CD4-positive, alpha-beta memory T cell (primary cell): ENCODE results near the gene ZSCAN32. TPM values are rescaled to one million over a fixed set of nuclear protein-coding genes. Genes with fewer than 3 reads are reported as not detected.

Experiments
- CTCF ChIA-PET: fragments of 350-600 bp; sonication (Branson Sonifier 250); formaldehyde crosslinking; loops from one replicate; lab custom pipeline; 2021; ENCODE audit warnings: inconsistent platforms; ENCODE audit not compliant: partially characterized antibody; lab: Charles Lee
- POLR2A ChIA-PET: fragments of 350-600 bp; sonication (Branson Sonifier 250); formaldehyde crosslinking; loops from one replicate; lab custom pipeline; 2021; ENCODE audit not compliant: partially characterized antibody; lab: Charles Lee
- DNase-seq, 5 donors: peaks; one replicate each; pipeline versions ENCODE4 v3.0.0 to v3.0.0-alpha.2; 2020 to 2022; ENCODE audit warnings: mixed read lengths in 1 of 5
- H3K27ac ChIP-seq: one replicate; pipeline ENCODE4 v1.7.0; 2013; ENCODE audit warnings: low read depth, low read length
- H3K27me3 ChIP-seq: 2 replicates; pipeline ENCODE4 v1.7.0; 2013; ENCODE audit warnings: mild to moderate bottlenecking, low read length, moderate library complexity; ENCODE audit not compliant: insufficient read depth
- H3K36me3 ChIP-seq: 2 replicates; pipeline ENCODE4 v1.7.0; 2013; ENCODE audit warnings: mild to moderate bottlenecking, low read length, moderate library complexity; ENCODE audit not compliant: insufficient read depth
- H3K4me1 ChIP-seq: 2 replicates; pipeline ENCODE4 v1.7.0; 2013; ENCODE audit warnings: mild to moderate bottlenecking, low read length, moderate library complexity; ENCODE audit not compliant: insufficient read depth
- H3K4me3 ChIP-seq, 2 donors: one replicate each; pipeline ENCODE4 v1.7.0; 2013; ENCODE audit warnings: low read length in 2 of 2, mild to moderate bottlenecking in 1 of 2
- H3K9me3 ChIP-seq, 2 donors: one replicate each; pipeline ENCODE4 v1.7.0; 2013; ENCODE audit warnings: low read length in 2 of 2, control low read depth in 1 of 2; ENCODE audit not compliant: control insufficient read depth in 1 of 2
- H3K27ac Mint-ChIP-seq, 7 donors: one replicate each; pipeline ENCODE4 v1.8.0; 2020 to 2021; ENCODE audit warnings: mixed read lengths in 7 of 7, mild to moderate bottlenecking in 6 of 7, inconsistent platforms in 3 of 7, moderate library complexity in 3 of 7
- H3K27me3 Mint-ChIP-seq, 2 donors: one replicate each; pipeline ENCODE4 v1.8.0; 2020 to 2021; ENCODE audit warnings: mixed read lengths in 2 of 2
- H3K36me3 Mint-ChIP-seq, 2 donors: one replicate each; pipeline ENCODE4 v1.8.0; 2020 to 2021; ENCODE audit warnings: mixed read lengths in 2 of 2, inconsistent platforms in 1 of 2, mild to moderate bottlenecking in 1 of 2
- H3K4me1 Mint-ChIP-seq, 4 donors: one replicate each; pipeline ENCODE4 v1.8.0; 2020 to 2021; ENCODE audit warnings: mixed read lengths in 4 of 4, mild to moderate bottlenecking in 1 of 4
- H3K4me3 Mint-ChIP-seq, 8 donors: one replicate each; pipeline ENCODE4 v1.8.0; 2020 to 2021; ENCODE audit warnings: mixed read lengths in 8 of 8, mild to moderate bottlenecking in 7 of 8, moderate library complexity in 6 of 8, inconsistent platforms in 3 of 8
- H3K9me3 Mint-ChIP-seq, 8 donors: one replicate each; pipeline ENCODE4 v1.8.0; 2020 to 2021; ENCODE audit warnings: mixed read lengths in 8 of 8, mild to moderate bottlenecking in 5 of 8, inconsistent platforms in 3 of 8, moderate library complexity in 1 of 8
- intact Hi-C: fragments of 100-400 bp; cut with micrococcal nuclease; formaldehyde crosslinking; loops from one replicate; pipeline ENCODE4 v1.15.1; 2023
- polyA plus RNA-seq, 2 donors: library from polyadenylated mRNA; unstranded; fragments of 300-500 nt; fragmentation: Illumina TruSeq; gene quantifications; one replicate each; pipeline ENCODE4 v1.2.3, GENCODE V29; 2021
- total RNA-seq, 2 experiments: library from RNA; stranded (reverse); gene quantifications; one replicate each; pipeline ENCODE4 v1.2.3, GENCODE V29; 2021

Gene ZSCAN32
- total and polyA plus RNA-seq, 4 experiments from 2014 or later: 9.8 to 28.8 (median 19.4) TPM

DNA sequence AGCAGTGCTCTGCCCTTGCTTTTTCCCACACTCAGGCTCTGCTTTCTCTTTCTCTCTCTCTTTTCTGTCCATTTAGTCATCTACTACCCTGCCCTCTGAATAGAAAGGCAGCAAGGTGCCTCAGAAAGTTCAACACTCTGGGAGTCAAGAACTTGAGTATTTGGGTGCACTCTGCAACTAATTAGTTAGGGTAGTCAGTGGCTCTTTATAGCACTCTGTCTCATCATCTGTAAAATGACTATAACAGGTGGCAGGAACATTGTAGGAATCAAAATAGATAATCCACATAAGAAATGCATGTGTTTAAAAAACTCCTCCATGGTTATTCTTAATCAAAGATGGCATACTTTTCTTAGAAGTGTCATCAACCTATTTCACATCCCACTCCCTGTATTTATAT is 37.9 kb downstream of the ZSCAN32 start:
- no peaks in the 10 kb centered on the region for H3K27me3 ChIP-seq
- POLR2A ChIA-PET: no interaction called here
- intact Hi-C loops: no loop called here
- CTCF ChIA-PET: no interaction called here
- H3K9me3 ChIP-seq: no peaks in the 10 kb centered on the region
- H3K27ac Mint-ChIP-seq: peak overlapping the region in 1 of 7 donors; percentile 1
- peaks cover 5% of the 10 kb centered on the region for H3K4me1 ChIP-seq
- peaks cover 7 to 51% (median 44%) of the 10 kb centered on the region in 8 donors for H3K9me3 Mint-ChIP-seq
- peaks cover 13 to 25% of the 10 kb centered on the region in 2 donors for H3K27me3 Mint-ChIP-seq
- peaks cover 3 to 20% (median 7%) of the 10 kb centered on the region in 4 donors for H3K4me1 Mint-ChIP-seq
- peak overlapping the region in 1 of 8 donors; percentile 49 for H3K4me3 Mint-ChIP-seq
- H3K4me3 ChIP-seq: no peak overlapping the region
- H3K36me3 Mint-ChIP-seq: peaks cover 11 to 12% of the 10 kb centered on the region in 2 donors
- DNase-seq: no peak
- no peaks in the 10 kb centered on the region for H3K36me3 ChIP-seq
- H3K27ac ChIP-seq: no peak overlapping the region

DNA sequence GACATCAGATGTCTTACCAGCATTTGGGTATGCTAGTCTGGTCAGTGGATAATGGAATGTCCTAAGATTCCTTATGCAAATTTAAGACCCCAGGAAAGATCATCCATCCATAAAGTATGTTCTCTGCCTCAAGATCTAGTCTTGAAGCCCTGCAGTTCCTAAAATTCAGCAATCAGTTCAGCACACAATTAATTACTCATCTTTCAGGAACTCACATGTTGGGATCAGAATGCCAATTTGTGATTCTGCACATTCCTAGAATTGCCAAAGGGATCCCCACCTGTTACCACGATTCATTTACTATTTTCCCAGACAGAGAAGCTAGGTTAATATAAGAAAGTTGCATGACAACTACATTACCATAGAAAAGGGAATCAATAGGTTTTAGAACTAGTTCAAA is 41.9 kb downstream of the ZSCAN32 start:
- Histone ChIP-seq H3K27ac (no peak overlapping the region), H3K27me3 (no peaks in the 10 kb centered on the region), H3K4me3 (no peak overlapping the region), H3K9me3 (no peaks in the 10 kb centered on the region), H3K4me1 (no peaks in the 10 kb centered on the region), H3K36me3 (no peaks in the 10 kb centered on the region)
- H3K36me3 Mint-ChIP-seq: peaks cover 6 to 16% of the 10 kb centered on the region in 2 donors
- peaks cover 0 to 10% (median 2%) of the 10 kb centered on the region in 4 donors for H3K4me1 Mint-ChIP-seq
- no peak for DNase-seq
- CTCF ChIA-PET: no interaction called here
- H3K9me3 Mint-ChIP-seq: peaks cover 5 to 40% (median 35%) of the 10 kb centered on the region in 8 donors
- POLR2A ChIA-PET: no interaction called here
- intact Hi-C loops: no loop called here
- peaks cover 13 to 23% of the 10 kb centered on the region in 2 donors for H3K27me3 Mint-ChIP-seq
- no peak overlapping the region for H3K4me3 Mint-ChIP-seq
- no peak overlapping the region for H3K27ac Mint-ChIP-seq

DNA sequence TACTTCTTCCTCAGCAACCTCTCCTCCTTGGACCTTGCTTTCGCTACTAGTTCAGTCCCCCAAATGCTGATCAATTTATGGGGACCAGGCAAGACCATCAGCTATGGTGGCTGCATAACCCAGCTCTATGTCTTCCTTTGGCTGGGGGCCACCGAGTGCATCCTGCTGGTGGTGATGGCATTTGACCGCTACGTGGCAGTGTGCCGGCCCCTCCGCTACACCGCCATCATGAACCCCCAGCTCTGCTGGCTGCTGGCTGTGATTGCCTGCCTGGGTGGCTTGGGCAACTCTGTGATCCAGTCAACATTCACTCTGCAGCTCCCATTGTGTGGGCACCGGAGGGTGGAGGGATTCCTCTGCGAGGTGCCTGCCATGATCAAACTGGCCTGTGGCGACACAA is 44.7 kb downstream of the ZSCAN32 start:
- Histone ChIP-seq H3K36me3 (no peaks in the 10 kb centered on the region), H3K4me3 (no peak overlapping the region), H3K27ac (no peak overlapping the region), H3K4me1 (no peaks in the 10 kb centered on the region), H3K9me3 (no peaks in the 10 kb centered on the region), H3K27me3 (no peaks in the 10 kb centered on the region)
- H3K36me3 Mint-ChIP-seq: peaks cover 6 to 7% of the 10 kb centered on the region in 2 donors
- peaks cover 13 to 16% of the 10 kb centered on the region in 2 donors for H3K27me3 Mint-ChIP-seq
- peaks cover 2 to 34% (median 24%) of the 10 kb centered on the region in 8 donors for H3K9me3 Mint-ChIP-seq
- H3K27ac Mint-ChIP-seq: peak overlapping the region in 1 of 7 donors; percentile 43
- no peak for DNase-seq
- POLR2A ChIA-PET: no interaction called here
- intact Hi-C loops: no loop called here
- H3K4me1 Mint-ChIP-seq: peaks cover 0 to 15% (median 3%) of the 10 kb centered on the region in 4 donors
- CTCF ChIA-PET: no interaction called here
- H3K4me3 Mint-ChIP-seq: no peak overlapping the region

DNA sequence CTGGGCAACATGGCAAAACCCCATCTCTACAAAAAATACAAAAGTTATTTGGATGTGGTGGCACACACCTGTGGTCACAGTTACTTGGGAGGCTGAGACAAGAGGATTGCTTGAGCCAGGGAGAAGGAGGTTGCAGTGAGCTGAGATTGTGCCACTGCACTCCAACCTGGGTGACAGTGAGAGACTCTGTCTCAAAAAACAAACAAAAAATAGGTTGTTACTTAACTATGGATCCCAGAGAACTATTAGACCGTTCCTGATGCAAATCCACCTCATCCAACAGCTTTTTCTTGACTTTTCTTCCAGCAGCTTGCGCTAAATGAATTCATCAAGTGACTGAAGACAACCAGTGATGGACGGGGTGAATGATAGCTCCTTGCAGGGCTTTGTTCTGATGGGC is 45.2 kb downstream of the ZSCAN32 start, which contains the start of gene OR2C1:
Gene OR2C1, plus strand, starts transcription at position 301 of the 400 bp plus-strand sequence. Its CDS starts 52 bp downstream, at position 353.
- peaks cover 0 to 15% (median 3%) of the 10 kb centered on the region in 4 donors for H3K4me1 Mint-ChIP-seq
- no peak for DNase-seq
- Histone ChIP-seq H3K36me3 (no peaks in the 10 kb centered on the region), H3K9me3 (no peaks in the 10 kb centered on the region), H3K4me1 (no peaks in the 10 kb centered on the region), H3K4me3 (no peak within 1 kb of the TSS), H3K27ac (no peak within 1 kb of the TSS), H3K27me3 (no peaks in the 10 kb centered on the region)
- peaks cover 4 to 6% of the 10 kb centered on the region in 2 donors for H3K36me3 Mint-ChIP-seq
- CTCF ChIA-PET: no interaction called here
- peak within 1 kb of the TSS in 1 of 7 donors; percentile 43 for H3K27ac Mint-ChIP-seq
- H3K9me3 Mint-ChIP-seq: peaks cover 2 to 30% (median 22%) of the 10 kb centered on the region in 8 donors
- H3K4me3 Mint-ChIP-seq: no peak within 1 kb of the TSS
- intact Hi-C loops: no loop called here
- peaks cover 9 to 13% of the 10 kb centered on the region in 2 donors for H3K27me3 Mint-ChIP-seq
- POLR2A ChIA-PET: no interaction called here

DNA sequence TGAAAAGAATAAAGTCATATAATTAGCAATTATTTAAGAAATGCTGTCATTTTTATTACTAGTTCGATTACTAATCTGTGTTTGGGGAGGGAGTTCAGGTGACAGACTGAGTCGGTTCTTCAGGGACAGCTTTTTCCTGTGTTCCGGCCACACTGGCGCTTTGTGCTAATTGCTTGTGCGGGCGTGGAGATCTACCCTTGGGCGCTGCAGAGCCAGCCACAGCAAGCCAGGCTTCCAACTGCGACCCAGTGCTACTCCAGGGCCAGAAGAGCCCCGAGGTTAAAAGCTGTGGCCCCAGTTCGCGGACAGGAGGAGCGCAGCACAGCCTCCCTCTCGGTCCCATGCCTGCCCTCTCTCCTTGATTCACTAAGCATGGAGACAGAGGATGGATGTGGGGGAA is 51.6 kb downstream of the ZSCAN32 start:
- intact Hi-C loops: no loop called here
- no peak for DNase-seq
- no peak overlapping the region for H3K27ac ChIP-seq
- POLR2A ChIA-PET: no interaction called here
- peaks cover 0 to 8% (median 1%) of the 10 kb centered on the region in 4 donors for H3K4me1 Mint-ChIP-seq
- peaks cover 0 to 10% (median 3%) of the 10 kb centered on the region in 8 donors for H3K9me3 Mint-ChIP-seq
- peaks cover 2% of the 10 kb centered on the region in 2 donors for H3K27me3 Mint-ChIP-seq
- no peak overlapping the region for H3K4me3 ChIP-seq
- CTCF ChIA-PET: no interaction called here
- no peaks in the 10 kb centered on the region for H3K36me3 Mint-ChIP-seq
- H3K27ac Mint-ChIP-seq: no peak overlapping the region
- no peaks in the 10 kb centered on the region for H3K27me3 ChIP-seq
- no peak overlapping the region for H3K4me3 Mint-ChIP-seq
- H3K4me1 ChIP-seq: no peaks in the 10 kb centered on the region
- H3K9me3 ChIP-seq: no peaks in the 10 kb centered on the region
- H3K36me3 ChIP-seq: no peaks in the 10 kb centered on the region

DNA sequence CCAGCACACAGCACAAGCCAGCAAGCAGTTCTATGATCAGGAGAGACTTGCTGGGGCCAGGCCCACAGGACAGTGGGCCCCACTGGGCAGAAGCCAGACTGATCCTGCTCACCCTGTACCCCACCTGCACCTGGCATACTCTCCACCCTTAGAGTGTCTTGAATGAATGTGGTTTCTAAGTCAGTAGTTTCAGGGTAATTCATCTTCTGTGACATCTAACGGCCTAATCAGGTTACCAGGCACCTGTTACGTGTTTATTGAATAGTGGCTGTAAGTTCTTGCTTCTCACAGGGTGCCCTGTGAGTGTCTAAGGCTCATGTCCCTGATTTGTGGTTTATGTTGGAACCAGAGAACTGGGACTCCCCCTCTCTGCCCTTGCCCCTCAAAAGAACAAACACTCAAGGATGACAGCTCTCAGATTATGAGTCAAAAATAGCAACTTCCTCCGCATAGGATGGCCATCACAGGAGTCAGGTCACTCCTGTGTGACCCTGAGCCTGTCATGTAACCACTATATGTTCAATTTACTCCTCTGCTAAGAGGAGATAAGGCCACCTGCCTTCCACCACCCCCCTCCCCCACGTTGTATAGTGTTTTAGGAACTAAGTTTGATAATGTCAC is 52.1 kb downstream of the ZSCAN32 start:
- intact Hi-C loops: no loop called here
- Mint-ChIP-seq H3K27me3 (peaks cover 2% of the 10 kb centered on the region in 2 donors), H3K9me3 (peaks cover 0 to 9% (median 2%) of the 10 kb centered on the region in 8 donors), H3K4me1 (peaks cover 0 to 3% (median under 1%) of the 10 kb centered on the region in 4 donors), H3K36me3 (no peaks in the 10 kb centered on the region), H3K27ac (no peak overlapping the region), H3K4me3 (no peak overlapping the region)
- Histone ChIP-seq H3K4me3 (no peak overlapping the region), H3K27me3 (no peaks in the 10 kb centered on the region), H3K9me3 (no peaks in the 10 kb centered on the region), H3K4me1 (no peaks in the 10 kb centered on the region), H3K27ac (no peak overlapping the region), H3K36me3 (no peaks in the 10 kb centered on the region)
- POLR2A ChIA-PET: no interaction called here
- no peak for DNase-seq
- CTCF ChIA-PET: no interaction called here

DNA sequence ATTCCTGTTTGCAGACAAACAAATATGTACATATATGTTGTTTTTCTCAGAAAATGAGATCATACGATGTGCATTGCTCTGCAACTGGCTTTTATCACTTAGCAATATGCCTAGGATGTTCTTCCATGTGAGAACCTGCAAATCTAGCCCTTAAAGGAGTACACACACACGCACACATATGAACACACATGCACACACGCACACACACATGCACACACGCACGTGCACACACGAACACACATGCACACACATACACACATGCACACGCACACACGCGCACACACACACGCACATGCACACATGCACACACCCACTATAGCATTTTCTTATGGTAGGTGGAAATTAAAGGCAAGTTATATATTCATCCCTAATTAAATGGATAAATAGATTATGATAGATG is 53.2 kb downstream of the ZSCAN32 start:
- intact Hi-C loops: no loop called here
- Histone ChIP-seq H3K36me3 (no peaks in the 10 kb centered on the region), H3K4me1 (no peaks in the 10 kb centered on the region), H3K27ac (no peak overlapping the region), H3K9me3 (no peaks in the 10 kb centered on the region), H3K4me3 (no peak overlapping the region), H3K27me3 (no peaks in the 10 kb centered on the region)
- Mint-ChIP-seq H3K9me3 (peaks cover 0 to 7% (median 3%) of the 10 kb centered on the region in 8 donors), H3K36me3 (no peaks in the 10 kb centered on the region), H3K27ac (no peak overlapping the region), H3K4me3 (no peak overlapping the region), H3K27me3 (peaks cover 2% of the 10 kb centered on the region in 2 donors), H3K4me1 (no peaks in the 10 kb centered on the region)
- no peak for DNase-seq
- CTCF ChIA-PET: no interaction called here
- POLR2A ChIA-PET: no interaction called here
